H7 (cell line): ENCODE measurements around the gene C9orf57. TPM values are rescaled to one million over a fixed set of nuclear protein-coding genes. Genes with fewer than 3 reads are reported as not detected.
"Not testable (repeated sequence)": the region's sequence is repeated elsewhere in the genome, so short reads cannot be mapped to it uniquely, and the experiment has no call there.

Source experiments
- DNase-seq: peaks from one replicate; pipeline ENCODE4 v3.0.0; 2012
- H3K27me3 ChIP-seq: 2 replicates; pipeline ENCODE4 v1.6.0; 2011; ENCODE audit warnings: mild to moderate bottlenecking, low read length; ENCODE audit not compliant: control insufficient read depth, insufficient read depth
- H3K36me3 ChIP-seq: replicated peaks from 2 replicates; pipeline ENCODE4 v1.5.1; 2011; ENCODE audit warnings: low read length; ENCODE audit not compliant: control insufficient read depth, insufficient read depth
- H3K4me3 ChIP-seq: 2 replicates; pipeline ENCODE4 v1.5.1; 2011; ENCODE audit warnings: low read depth, mild to moderate bottlenecking, control low read depth, low read length, moderate library complexity; ENCODE audit not compliant: insufficient read depth
- total RNA-seq: library from RNA; depleted of rRNA; stranded (reverse); fragments of >200 nt; shearing (Covaris generic); gene quantifications from 2 replicates; pipeline ENCODE4 v1.2.3, GENCODE V29; 2014; rRNA removed

The C9orf57 gene
- total RNA-seq: not detected in 2 replicates

- DNase-seq: no peak
- Histone ChIP-seq H3K36me3 (no peaks in the 10 kb centered on the region), H3K27me3 (no peaks in the 10 kb centered on the region), H3K4me3 (no peak within 1 kb of the TSS)
These were observed at the start of gene C9orf57 for GRCh38 chr9:72060513-72060912. Gene C9orf57, minus strand, starts transcription at chr9:72060613. Its CDS starts 1,282 bp downstream, at chr9:72059331.

GRCh38 chr9:72102520-72102919 is 42.1 kb upstream of the C9orf57 start:
- Histone ChIP-seq H3K27me3 (no peaks in the 10 kb centered on the region), H3K4me3 (no peak overlapping the region), H3K36me3 (no peaks in the 10 kb centered on the region)
- DNase-seq: no peak

GRCh38 chr9:72095520-72095919 is 35.1 kb upstream of the C9orf57 start:
- H3K4me3 ChIP-seq, DNase-seq, H3K27me3 ChIP-seq, H3K36me3 ChIP-seq: not testable (repeated sequence)

- H3K36me3 ChIP-seq: no peaks in the 10 kb centered on the region
- DNase-seq: no peak
- H3K27me3 ChIP-seq: no peaks in the 10 kb centered on the region
- H3K4me3 ChIP-seq: no peak overlapping the region
These were observed 32.4 kb upstream of the C9orf57 start for GRCh38 chr9:72092820-72093219.

GRCh38 chr9:72089451-72090130 is 29.2 kb upstream of the C9orf57 start:
- Histone ChIP-seq H3K27me3 (no peaks in the 10 kb centered on the region), H3K36me3 (no peaks in the 10 kb centered on the region), H3K4me3 (no peak overlapping the region)
- no peak for DNase-seq

- Histone ChIP-seq H3K4me3 (no peak overlapping the region), H3K36me3 (no peaks in the 10 kb centered on the region), H3K27me3 (no peaks in the 10 kb centered on the region)
- DNase-seq: no peak
These were observed 22.1 kb upstream of the C9orf57 start for GRCh38 chr9:72082536-72082935.

GRCh38 chr9:72074666-72075065 is 14.3 kb upstream of the C9orf57 start:
- not testable (repeated sequence) for H3K36me3 ChIP-seq, H3K27me3 ChIP-seq, DNase-seq, H3K4me3 ChIP-seq

- no peaks in the 10 kb centered on the region for H3K36me3 ChIP-seq
- no peaks in the 10 kb centered on the region for H3K27me3 ChIP-seq
- no peak overlapping the region for H3K4me3 ChIP-seq
- no peak for DNase-seq
These were observed 4.7 kb upstream of the C9orf57 start for GRCh38 chr9:72065076-72065475.

- DNase-seq: no peak
- no peak overlapping the region for H3K4me3 ChIP-seq
- H3K27me3 ChIP-seq: no peaks in the 10 kb centered on the region
- no peaks in the 10 kb centered on the region for H3K36me3 ChIP-seq
These were observed 8.3 kb downstream of the C9orf57 start for GRCh38 chr9:72052122-72052521.

- Histone ChIP-seq H3K27me3 (no peaks in the 10 kb centered on the region), H3K36me3 (no peaks in the 10 kb centered on the region), H3K4me3 (no peak overlapping the region)
- no peak for DNase-seq
These were observed 11.6 kb downstream of the C9orf57 start for GRCh38 chr9:72048850-72049249.

GRCh38 chr9:72046630-72047456 is 13.6 kb downstream of the C9orf57 start:
- DNase-seq: no peak
- no peaks in the 10 kb centered on the region for H3K27me3 ChIP-seq
- no peaks in the 10 kb centered on the region for H3K36me3 ChIP-seq

GRCh38 chr9:72044095-72044494 is 16.3 kb downstream of the C9orf57 start:
- H3K27me3 ChIP-seq: no peaks in the 10 kb centered on the region
- no peak for DNase-seq
- no peaks in the 10 kb centered on the region for H3K36me3 ChIP-seq
- no peak overlapping the region for H3K4me3 ChIP-seq

More at GRCh38 chr9:72046630-72047456, 13.6 kb downstream of the C9orf57 start:
- H3K4me3 ChIP-seq: no peak overlapping the region

GRCh38 chr9:72043576-72043975 is 16.8 kb downstream of the C9orf57 start:
- Histone ChIP-seq H3K27me3 (no peaks in the 10 kb centered on the region), H3K4me3 (no peak overlapping the region), H3K36me3 (no peaks in the 10 kb centered on the region)
- no peak for DNase-seq

GRCh38 chr9:72042928-72043327 is 17.5 kb downstream of the C9orf57 start:
- no peaks in the 10 kb centered on the region for H3K27me3 ChIP-seq

GRCh38 chr9:72041775-72042194 is 18.6 kb downstream of the C9orf57 start:
- Histone ChIP-seq H3K4me3 (no peak overlapping the region), H3K36me3 (no peaks in the 10 kb centered on the region), H3K27me3 (no peaks in the 10 kb centered on the region)
- no peak for DNase-seq

More at GRCh38 chr9:72042928-72043327, 17.5 kb downstream of the C9orf57 start:
- H3K36me3 ChIP-seq: no peaks in the 10 kb centered on the region
- no peak for DNase-seq
- no peak overlapping the region for H3K4me3 ChIP-seq
